Measurements from ENCODE around the gene AHNAK2. TPM values are rescaled to one million over a fixed set of nuclear protein-coding genes. Genes with fewer than 3 reads are reported as not detected.

AHNAK2 gene
- total and polyA plus RNA-seq, 9 donors = 0.94 to 24.6 (median 3.9) TPM

DNA sequence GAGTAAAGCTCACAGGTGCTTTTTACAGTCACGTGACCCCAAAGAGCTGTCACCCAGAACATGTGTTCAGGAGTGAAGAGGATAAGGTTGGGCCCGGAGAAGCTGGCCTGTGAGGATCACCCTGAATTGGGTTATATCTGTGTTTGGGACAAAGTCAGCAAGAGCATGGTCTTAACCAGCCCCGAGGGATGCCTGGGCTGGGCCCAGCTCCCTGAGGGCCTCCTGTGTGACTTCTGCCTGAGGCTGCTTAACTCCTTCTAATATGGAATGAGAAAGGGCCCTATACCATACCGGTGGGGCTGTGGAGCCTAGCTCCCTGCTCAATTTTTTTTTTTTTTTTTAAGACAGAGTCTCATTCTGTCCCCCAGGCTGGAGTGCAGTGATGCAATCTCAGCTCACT, 40.2 kb upstream of the AHNAK2 start:
- TF ChIP-seq EP300 (IDR thresholded peaks at IDR 0.05) (no peak), POLR2A (IDR thresholded peaks at IDR 0.05) (no peak)
- TF ChIP-seq, protein P1, sequence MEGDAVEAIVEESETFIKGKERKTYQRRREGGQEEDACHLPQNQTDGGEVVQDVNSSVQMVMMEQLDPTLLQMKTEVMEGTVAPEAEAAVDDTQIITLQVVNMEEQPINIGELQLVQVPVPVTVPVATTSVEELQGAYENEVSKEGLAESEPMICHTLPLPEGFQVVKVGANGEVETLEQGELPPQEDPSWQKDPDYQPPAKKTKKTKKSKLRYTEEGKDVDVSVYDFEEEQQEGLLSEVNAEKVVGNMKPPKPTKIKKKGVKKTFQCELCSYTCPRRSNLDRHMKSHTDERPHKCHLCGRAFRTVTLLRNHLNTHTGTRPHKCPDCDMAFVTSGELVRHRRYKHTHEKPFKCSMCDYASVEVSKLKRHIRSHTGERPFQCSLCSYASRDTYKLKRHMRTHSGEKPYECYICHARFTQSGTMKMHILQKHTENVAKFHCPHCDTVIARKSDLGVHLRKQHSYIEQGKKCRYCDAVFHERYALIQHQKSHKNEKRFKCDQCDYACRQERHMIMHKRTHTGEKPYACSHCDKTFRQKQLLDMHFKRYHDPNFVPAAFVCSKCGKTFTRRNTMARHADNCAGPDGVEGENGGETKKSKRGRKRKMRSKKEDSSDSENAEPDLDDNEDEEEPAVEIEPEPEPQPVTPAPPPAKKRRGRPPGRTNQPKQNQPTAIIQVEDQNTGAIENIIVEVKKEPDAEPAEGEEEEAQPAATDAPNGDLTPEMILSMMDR (IDR thresholded peaks at IDR 0.05) = no peak
- intact Hi-C loops (cut with DNase I) = loop anchor here in 1 of 4 donors (5.0 kb wide), 1 partner anchor 36 kb away; no protein-coding TSS in a partner anchor
- WGBS, 3 donors = 80 to 86% (median 86%) methylated on average over 4 of the region's 4 CpGs

DNA sequence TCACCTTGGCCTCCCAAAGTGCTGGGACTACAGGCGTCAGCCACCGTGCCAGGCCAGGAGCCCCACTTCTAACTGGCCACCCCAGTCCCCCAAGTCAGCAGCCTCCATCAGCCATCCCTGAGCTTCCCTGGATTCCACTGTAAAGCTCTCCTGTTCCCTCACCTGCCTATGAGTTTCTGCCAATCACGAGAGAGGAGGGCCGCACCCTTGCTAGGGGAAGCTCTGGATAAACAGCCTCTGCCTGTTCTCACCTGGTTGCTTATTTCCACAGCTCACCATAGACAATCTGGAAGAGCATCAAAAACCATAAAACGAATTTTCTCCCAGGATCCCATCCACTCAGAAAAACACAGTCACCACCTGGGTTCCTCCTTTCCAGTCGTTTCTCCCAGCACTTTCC, 37.7 kb upstream of the AHNAK2 start:
- Histone ChIP-seq H3K27me3 (no peaks in the 10 kb centered on the region), H3K36me3 (no peaks in the 10 kb centered on the region), H3K4me3 (no peak overlapping the region), H3K27ac (no peak overlapping the region), H3K4me1 (ENCODE audit: insufficient read depth) (peaks cover 9% of the 10 kb centered on the region), H3K9me3 (no peaks in the 10 kb centered on the region)
- TF ChIP-seq EP300 (IDR thresholded peaks at IDR 0.05) = no peak
- TF ChIP-seq POLR2A (IDR thresholded peaks at IDR 0.05) = no peak
- TF ChIP-seq, protein P1 (IDR thresholded peaks at IDR 0.05) = no peak
- intact Hi-C loops (cut with DNase I) = loop anchor here in 1 of 4 donors (5.0 kb wide), 1 partner anchor 34 kb away; no protein-coding TSS in a partner anchor
- WGBS, 3 donors = 72 to 88% (median 86%) methylated on average over 6 of the region's 6 CpGs
- DNase-seq = no peak

More for the DNA sequence above, 40.2 kb upstream of the AHNAK2 start:
- Histone ChIP-seq H3K27ac (no peak overlapping the region), H3K4me3 (no peak overlapping the region), H3K9me3 (no peaks in the 10 kb centered on the region), H3K4me1 (ENCODE audit: insufficient read depth) (peaks cover 12% of the 10 kb centered on the region), H3K36me3 (no peaks in the 10 kb centered on the region), H3K27me3 (no peaks in the 10 kb centered on the region)
- no peak for DNase-seq

DNA sequence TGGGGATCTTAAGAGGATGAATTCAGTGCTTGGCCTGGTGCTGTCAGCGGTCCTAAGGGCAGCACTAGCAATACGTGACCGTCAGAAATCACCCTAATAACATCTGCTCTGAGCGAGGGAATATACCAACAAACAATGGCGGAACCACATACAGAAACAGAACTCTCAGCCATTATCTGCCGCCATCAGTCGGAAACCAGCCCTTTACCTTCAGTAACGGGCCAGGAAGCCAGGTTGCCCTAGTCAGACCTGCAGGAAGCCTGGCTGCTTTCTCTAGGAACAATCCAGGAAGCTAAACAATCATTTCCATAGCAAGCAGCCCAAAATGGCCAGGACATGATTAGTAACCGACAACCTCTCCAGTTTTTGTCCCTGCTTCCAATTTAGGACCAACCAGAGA, 37.1 kb upstream of the AHNAK2 start:
- WGBS, 3 donors = 80 to 85% (median 84%) methylated on average over 9 of the region's 9 CpGs
- no peak for DNase-seq

DNA sequence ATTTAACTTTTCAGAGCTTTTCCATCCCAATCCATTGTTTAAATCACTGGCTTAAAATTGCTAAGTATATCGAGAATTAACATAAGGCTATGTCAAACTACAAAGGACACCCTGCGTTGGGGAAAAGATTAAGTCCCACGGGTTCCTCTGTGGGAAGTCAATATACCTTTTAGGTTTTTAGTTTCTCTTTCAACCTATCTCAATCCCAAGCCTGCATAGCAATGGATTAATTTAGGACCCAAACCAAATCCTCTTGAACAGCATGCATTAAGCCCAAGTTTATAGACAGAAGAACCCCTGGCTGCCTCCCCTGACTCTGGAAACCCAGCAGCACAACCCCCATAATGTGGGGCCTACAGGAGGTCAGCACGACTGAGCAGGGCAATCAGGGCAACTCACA, 36.5 kb upstream of the AHNAK2 start:
- H3K9me3 ChIP-seq = no peaks in the 10 kb centered on the region

More for the DNA sequence above, 37.1 kb upstream of the AHNAK2 start:
- Histone ChIP-seq H3K9me3 (no peaks in the 10 kb centered on the region), H3K4me1 (ENCODE audit: insufficient read depth) (peaks cover 9% of the 10 kb centered on the region), H3K36me3 (no peaks in the 10 kb centered on the region), H3K27ac (no peak overlapping the region), H3K27me3 (no peaks in the 10 kb centered on the region), H3K4me3 (no peak overlapping the region)
- TF ChIP-seq, protein P1 (IDR thresholded peaks at IDR 0.05) = no peak
- TF ChIP-seq POLR2A (IDR thresholded peaks at IDR 0.05) (no peak), EP300 (IDR thresholded peaks at IDR 0.05) (no peak)
- intact Hi-C loops (cut with DNase I) = loop anchor here in 1 of 4 donors (5.0 kb wide), 1 partner anchor 33 kb away; no protein-coding TSS in a partner anchor

More for the DNA sequence above, 36.5 kb upstream of the AHNAK2 start:
- TF ChIP-seq EP300 (IDR thresholded peaks at IDR 0.05) = no peak
- TF ChIP-seq, protein P1 (IDR thresholded peaks at IDR 0.05) = no peak
- Histone ChIP-seq H3K36me3 (no peaks in the 10 kb centered on the region), H3K4me1 (ENCODE audit: insufficient read depth) (peaks cover 6% of the 10 kb centered on the region), H3K27me3 (no peaks in the 10 kb centered on the region), H3K4me3 (no peak overlapping the region), H3K27ac (no peak overlapping the region)
- no peak for DNase-seq
- intact Hi-C loops (cut with DNase I) = loop anchor here in 1 of 4 donors (5.0 kb wide), 1 partner anchor 32 kb away; no protein-coding TSS in a partner anchor
- 67 to 75% (median 68%) methylated on average over 4 of the region's 4 CpGs for WGBS, 3 donors

Measured in ovary (tissue), 9 donors.